Measurements from ENCODE around the gene INAFM1. TPM values are rescaled to one million over a fixed set of nuclear protein-coding genes. Genes with fewer than 3 reads are reported as not detected.

INAFM1 gene
- total RNA-seq, 4 donors from 2014 or later = 7.2 to 17.2 (median 9.6) TPM

DNA sequence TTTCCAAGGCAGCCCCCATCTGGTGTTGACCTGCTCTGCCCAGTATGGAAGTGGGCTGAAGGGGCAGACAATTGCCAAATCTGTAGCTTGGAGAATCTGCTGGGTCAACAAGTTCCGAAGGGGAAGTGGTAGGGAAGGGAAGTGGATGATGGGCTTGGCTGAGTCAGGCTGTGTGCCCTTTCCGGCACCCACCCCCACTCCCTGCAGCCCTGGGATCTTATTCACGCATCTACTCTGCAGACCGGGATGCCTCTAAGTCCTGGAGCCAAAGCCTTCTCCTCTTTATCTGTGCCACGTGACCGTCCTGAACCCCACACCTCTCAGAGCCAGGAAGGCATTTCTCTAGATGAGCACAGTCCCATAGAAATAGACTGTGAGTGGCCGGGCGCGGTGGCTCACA lies 49.8 kb downstream of the INAFM1 start:
- Histone ChIP-seq H3K4me1 (no peaks in the 10 kb centered on the region), H3K27ac (peak overlapping the region in 3 of 4 donors; percentile 39 to 65 (median 45)), H3K9me3 (no peaks in the 10 kb centered on the region), H3K36me3 (no peaks in the 10 kb centered on the region), H3K4me3 (no peak overlapping the region), H3K27me3 (no peaks in the 10 kb centered on the region)
- peak; percentile 33 for DNase-seq
- peak in 2 of 3 donors; percentile 30 to 66 for TF ChIP-seq POLR2AphosphoS5 (IDR thresholded peaks at IDR 0.05)
- peak; percentile 18 for TF ChIP-seq POLR2A (IDR thresholded peaks at IDR 0.05)
- TF ChIP-seq CTCF (IDR thresholded peaks at IDR 0.05) = no peak
- no peak for TF ChIP-seq EP300 (IDR thresholded peaks at IDR 0.05; ENCODE audit: low read depth)
- WGBS, 2 donors (ENCODE audit: low coverage in 1 of 2) = 52% methylated on average over 9 of the region's 9 CpGs; no CpG with 5 or more reads in 1 of the 2 donors
- intact Hi-C loops (cut with DNase I; ENCODE audit: low total_unique reads) (no loop called here), in situ Hi-C loops (cut with MboI; ENCODE audit: low pct_ligation_motif_present in 1 of 4, low pct_unique_long_range_greater_than_20kb in 1 of 4, low sequenced_read_pairs in 3 of 4) (loop anchor here in 1 of 4 donors (25.0 kb wide), 1 partner anchor 388 kb away; the partner anchor contains the start of gene EHD2)

Small RNA genes within 50 kb of the gene (small RNA-seq; reads per million reads assigned to genes)
- 0 reads per million in 4 donors for gene MIR3190

Other genes starting within 250 kb of the INAFM1 start
- gene TMEM160, start 226.3 kb upstream of the INAFM1 start, total RNA-seq = 10 to 100 TPM in 3 of 4 donors, 1 to 10 TPM in 1; 8.0 to 48.7 (median 32.5) TPM
- 10 to 100 TPM; 25.4 to 32.2 (median 28.0) TPM for gene ZC3H4, start 161.1 kb upstream of the INAFM1 start, total RNA-seq
- gene SAE1, start 144.1 kb upstream of the INAFM1 start, total RNA-seq = 10 to 100 TPM; 27.3 to 85.4 (median 51.8) TPM
- gene BBC3, start 43.7 kb upstream of the INAFM1 start, total RNA-seq = 10 to 100 TPM; 10.9 to 31.0 (median 14.4) TPM
- 10 to 100 TPM; 20.9 to 27.5 (median 22.4) TPM for gene CCDC9, start 18.4 kb upstream of the INAFM1 start, total RNA-seq
- gene C5AR1, start 35.0 kb downstream of the INAFM1 start, total RNA-seq = 1 to 10 TPM in 3 of 4 donors, under 1 TPM in 1; 0.60 to 9.0 (median 5.3) TPM
- 1 to 10 TPM in 2 of 4 donors, under 1 TPM in 1, not detected in 1; 0.64 to 4.9 (median 2.0) TPM for gene C5AR2, start 57.3 kb downstream of the INAFM1 start, total RNA-seq
- gene DHX34, start 74.4 kb downstream of the INAFM1 start, total RNA-seq = 10 to 100 TPM; 12.4 to 30.3 (median 21.3) TPM
- gene MEIS3, start 144.6 kb downstream of the INAFM1 start, total RNA-seq = 10 to 100 TPM in 1 of 4 donors, 1 to 10 TPM in 2, not detected in 1; 2.3 to 56.5 (median 7.1) TPM
- gene SLC8A2, start 197.0 kb downstream of the INAFM1 start, total RNA-seq = 10 to 100 TPM in 2 of 4 donors, 1 to 10 TPM in 1, under 1 TPM in 1; 0.82 to 36.4 (median 9.6) TPM
- gene KPTN, start 209.3 kb downstream of the INAFM1 start, total RNA-seq = 1 to 10 TPM in 3 of 4 donors, not detected in 1; 2.2 to 5.7 (median 3.3) TPM
- 100 to 1,000 TPM in 3 of 4 donors, 10 to 100 TPM in 1; 94.8 to 138 (median 114) TPM for gene NAPA, start 240.2 kb downstream of the INAFM1 start, total RNA-seq

Data from transverse colon (tissue), 4 donors.